ENCODE results near the gene ENO1. TPM values are rescaled to one million over a fixed set of nuclear protein-coding genes. Genes with fewer than 3 reads are reported as not detected.
A peak's percentile ranks its signal among the peaks of the same experiment; 100 is the strongest.
"Not testable (repeated sequence)": the region's sequence is repeated elsewhere in the genome, so short reads cannot be mapped to it uniquely, and the experiment has no call there.

ENO1 gene
- total RNA-seq, 1 donor from 2014 or later, result 929 TPM

DNA sequence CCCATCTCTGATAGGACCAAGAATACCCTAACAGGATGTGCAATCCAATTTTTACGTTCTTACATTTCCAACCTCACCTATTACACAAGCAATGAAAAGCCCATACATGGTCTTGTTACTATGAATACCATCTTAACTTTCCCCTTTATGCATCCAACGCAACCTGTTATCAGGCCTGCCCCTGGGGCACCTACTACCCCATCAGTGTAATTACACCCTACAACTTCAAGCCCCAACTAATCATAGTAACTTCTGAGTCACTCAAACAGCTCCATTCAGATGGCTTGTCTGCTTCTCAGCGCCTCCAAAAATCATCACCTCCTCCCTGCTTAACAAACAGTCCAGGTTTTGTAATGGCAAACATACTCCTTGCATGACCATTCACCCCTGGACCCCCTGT, 18.3 kb upstream of the ENO1 start:
- not testable (repeated sequence) for DNase-seq (ENCODE audit: low read depth in 2 of 2)

DNA sequence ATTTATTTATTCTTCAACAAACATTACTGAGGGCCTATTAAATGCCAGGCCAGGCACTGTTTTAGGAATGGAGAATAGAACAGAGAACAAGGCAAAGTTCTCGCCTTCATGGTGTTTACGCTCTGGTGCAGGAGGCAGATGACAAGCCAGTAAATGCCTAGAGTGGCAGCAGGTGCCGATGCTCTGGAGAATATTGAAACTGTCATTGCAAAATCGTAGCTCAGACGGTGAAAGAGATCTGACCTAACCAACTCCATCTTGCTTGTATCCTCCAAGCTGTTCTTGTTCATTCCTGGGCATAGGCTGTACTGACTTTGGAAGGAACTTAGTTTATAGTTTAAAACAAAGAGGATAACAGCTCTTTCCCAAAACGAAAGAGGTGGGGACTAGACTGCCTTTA, 13.5 kb upstream of the ENO1 start:
- no peak for DNase-seq (ENCODE audit: low read depth in 2 of 2)

DNA sequence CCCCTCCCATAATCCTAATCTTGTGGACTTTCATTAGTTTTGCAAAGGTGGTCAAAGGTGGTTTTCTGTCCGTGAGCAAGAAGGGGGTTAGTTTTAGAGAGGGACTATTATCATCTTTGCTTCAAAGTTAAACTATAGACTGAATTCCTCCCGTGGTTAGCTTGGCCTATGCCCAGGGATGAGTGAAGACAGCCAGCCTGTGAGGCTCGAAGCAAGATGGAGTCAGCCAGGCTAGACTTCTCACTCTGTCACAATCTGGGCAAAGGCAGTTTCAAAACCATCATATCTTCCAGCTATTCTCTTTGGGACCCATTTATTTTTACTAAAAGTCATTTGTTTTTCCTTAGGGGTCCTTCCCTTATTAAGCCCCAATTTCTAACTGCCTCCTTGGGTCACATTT, 12.9 kb upstream of the ENO1 start:
- DNase-seq (ENCODE audit: low read depth in 2 of 2), result no peak

DNA sequence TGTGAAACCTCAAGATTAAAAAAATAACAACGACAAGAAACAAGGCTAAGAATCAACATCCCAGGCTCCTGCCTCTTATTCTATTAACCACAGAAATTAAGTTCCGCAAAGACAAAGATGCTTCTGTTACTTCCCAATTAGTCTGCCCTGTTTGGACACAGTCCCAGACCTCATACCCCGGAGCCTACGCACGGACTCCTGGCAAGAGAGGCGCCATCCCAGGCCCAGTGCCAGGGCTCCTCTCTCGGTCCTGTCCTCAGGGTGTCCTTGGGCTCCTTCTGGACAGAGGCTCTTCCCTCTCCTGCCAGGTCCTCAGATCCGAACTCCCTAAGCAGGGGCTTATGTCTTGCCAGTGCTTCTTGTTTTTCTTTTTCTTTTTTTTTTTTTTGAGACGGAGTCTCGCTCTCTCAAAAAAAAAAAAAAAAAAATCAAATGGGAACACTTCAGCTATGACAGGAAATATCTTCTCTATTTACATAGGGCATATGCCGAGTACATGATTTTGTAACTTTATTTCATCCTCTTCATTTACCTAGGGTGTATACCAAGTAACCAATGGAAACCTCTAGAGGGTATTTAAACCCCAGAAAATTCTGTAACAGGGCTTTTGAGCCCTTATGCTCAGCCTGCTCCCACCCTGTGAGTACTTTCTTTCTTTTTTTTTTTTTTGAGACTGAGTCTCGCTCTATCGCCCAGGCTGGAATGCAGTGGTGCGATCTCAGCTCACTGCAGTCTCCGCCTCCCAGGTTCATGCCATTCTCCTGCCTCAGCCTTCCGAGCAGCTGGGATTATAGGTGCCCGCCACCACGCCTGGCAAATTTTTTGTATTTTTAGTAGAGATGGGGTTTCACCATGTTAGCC, 11.7 kb upstream of the ENO1 start:
- peak; percentile 58 to 62 for DNase-seq (ENCODE audit: low read depth in 2 of 2)

DNA sequence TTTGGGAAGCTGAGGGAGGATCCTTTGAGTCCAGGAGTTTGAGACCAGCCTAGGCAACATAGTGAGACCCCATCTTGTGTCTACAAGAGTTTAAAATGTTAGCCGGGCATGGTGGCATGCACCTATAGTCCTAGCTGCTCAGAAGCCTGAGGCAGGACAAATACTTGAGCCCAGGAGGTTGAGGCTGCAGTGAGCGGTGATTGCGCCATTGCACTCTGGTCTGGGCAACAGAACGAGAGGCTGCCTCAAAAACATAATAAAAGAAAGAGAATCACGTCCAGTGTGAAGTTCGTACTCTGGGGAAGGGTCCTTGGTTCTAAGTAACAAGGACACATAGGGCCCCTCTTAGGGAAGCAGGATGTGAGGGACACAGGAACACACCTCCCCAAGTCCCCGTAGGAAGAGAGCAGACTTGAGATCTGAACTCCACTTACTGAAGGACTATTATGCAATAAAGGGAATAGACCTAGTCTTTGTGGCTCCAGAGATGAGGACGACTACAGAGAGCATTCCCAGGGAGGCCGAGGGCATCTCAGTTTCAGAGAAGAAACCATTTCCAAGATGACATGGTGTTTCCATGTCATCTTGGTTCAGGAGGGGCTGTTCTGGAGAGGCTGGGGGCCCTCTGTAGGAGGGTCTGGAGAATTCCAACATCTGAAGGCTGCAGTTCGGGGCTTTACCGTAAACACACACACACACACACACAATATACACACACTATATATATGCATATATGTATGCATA, 10.8 kb upstream of the ENO1 start:
- no peak for DNase-seq (ENCODE audit: low read depth in 2 of 2)

DNA sequence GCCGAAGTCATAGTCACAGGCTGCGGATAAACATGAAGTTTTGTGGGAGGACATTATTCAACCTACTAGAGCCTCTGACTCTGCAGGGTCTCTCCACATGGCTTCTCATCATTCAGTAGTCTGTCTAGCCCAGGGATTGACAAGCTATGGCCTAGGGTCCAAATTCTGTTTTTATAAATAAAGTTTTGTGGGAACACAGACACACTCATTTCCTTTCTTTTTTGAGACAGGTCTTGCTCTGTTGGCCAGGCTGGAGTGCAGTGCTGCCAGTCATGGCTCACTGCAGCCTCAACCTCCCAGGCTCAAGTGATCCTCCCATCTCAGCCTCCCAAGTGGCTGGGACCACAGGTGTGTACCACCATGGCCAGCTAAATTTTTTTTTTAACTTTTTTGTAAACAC, 8.1 kb upstream of the ENO1 start:
- DNase-seq (ENCODE audit: low read depth in 2 of 2), result no peak

DNA sequence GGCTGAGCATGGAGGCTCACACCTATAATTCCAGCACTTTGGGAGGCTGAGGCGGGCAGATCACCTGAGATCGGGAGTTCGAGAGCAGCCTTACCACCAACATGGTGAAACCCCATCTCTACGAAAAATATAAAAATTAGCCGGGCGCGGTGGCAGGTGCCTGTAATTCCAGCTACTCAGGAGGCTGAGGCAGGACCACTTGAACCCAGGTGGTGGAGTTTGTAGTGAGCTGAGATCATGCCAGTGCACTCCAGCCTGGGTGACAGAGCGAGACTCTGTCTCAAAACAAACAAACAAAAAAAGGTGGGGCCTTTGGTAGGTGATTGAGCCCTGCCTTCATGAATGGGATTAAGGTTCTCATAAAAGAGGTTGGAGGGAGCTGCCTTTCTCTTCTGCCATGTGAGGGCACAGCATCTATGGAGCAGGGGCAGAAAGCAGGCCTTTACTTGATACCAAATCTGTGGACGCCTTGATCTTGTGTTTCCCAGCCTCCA, 7.6 kb upstream of the ENO1 start:
- DNase-seq (ENCODE audit: low read depth in 2 of 2), result not testable (repeated sequence)

DNA sequence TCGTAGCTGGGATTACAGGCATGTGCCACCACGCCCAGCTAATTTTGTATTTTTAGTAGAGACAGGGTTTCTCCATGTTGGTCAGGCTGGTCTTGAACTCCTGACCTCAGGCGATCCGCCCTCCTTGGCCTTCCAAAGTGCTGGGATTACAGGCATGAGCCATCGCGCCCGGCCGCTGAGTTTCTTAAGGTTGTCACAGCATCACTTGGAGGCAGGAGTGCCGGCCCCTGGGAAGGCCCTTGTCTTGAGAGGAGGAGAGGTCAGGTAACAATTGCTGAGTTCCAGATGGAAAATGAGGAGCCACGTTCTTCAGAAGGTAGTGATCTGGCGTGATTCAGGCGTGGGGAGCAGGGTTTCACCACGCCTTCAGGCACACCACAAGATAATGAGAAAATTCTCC, 5.6 kb upstream of the ENO1 start:
- not testable (repeated sequence) for DNase-seq (ENCODE audit: low read depth in 2 of 2)

DNA sequence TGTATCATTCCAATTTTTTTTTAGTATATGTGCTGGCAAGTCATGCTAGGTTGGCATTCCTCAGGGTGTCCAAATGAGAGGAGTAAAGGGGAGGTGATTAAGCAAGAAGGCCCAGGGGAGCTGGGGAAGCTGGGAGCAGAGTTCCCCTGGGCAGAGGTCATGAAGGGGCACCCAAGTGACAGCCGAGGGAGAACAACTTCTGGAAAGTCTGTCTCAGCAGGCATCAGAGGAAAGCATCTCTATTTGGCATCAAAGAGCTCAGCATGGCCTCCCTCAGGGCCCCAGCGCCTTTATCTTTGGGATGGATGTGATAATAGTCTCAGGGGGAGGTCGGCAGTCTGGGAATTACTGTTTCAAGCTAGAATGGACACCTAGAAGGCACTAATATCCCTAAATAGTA, 5.0 kb upstream of the ENO1 start:
- no peak for DNase-seq (ENCODE audit: low read depth in 2 of 2)

DNA sequence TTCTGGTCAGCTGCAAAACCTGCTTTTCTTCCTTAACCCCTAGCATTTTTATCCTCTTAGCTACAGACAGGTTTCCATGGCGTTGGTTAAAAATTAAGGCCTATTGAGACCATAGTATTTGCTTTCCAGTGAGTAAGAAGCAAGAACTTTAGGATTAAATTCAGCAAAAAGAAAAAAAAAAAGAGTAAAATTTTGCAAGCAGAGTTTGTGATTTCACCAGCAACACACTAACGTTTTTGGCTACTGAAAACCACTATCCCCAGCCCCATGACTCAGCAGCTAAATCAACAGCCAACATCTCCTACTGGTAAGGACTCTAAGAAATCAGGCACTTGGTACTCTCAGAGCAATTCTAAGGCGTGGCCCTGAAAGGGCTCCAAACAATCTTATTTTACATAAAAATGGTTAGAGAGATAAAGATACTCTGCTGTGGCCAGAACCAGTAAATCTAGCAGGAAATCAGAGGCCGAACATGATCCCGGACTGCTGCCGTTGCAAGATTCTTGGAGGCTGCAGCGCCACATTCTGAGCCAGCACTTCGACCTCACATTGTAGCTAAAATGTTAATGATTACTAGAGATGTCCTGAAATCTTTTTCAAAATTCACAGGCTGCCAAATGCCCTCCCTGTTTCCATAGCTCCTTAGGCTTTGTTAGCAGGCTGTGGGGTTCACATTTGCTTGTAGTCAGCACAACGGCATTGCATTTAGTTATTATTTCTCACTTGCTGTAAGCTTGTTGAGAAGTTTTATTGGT, 1.6 kb upstream of the ENO1 start:
- peak in 1 of 2 donors; percentile 64 for DNase-seq (ENCODE audit: low read depth in 2 of 2)

DNA sequence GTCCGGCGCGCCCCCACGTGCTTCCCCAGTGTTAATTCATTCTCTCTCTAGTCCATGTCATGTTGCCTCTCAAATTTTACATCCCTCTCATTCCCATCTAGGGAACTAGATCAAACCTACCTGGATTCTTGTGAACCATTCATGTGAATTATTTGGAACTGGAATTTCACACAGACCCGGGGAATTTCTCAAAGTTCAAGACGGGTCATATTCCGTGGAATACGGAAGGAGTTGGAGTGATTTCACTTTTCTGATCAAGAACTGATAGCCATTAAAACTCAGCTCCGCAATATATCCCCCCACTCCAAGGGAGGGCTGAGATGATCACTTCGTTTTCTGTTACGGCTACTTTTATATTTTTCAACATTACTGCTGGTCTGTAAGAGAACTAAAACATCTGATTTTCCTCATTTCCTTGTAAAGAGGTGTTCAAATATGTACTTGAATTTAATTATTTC, 1.0 kb upstream of the ENO1 start:
- no peak for DNase-seq (ENCODE audit: low read depth in 2 of 2)

DNA sequence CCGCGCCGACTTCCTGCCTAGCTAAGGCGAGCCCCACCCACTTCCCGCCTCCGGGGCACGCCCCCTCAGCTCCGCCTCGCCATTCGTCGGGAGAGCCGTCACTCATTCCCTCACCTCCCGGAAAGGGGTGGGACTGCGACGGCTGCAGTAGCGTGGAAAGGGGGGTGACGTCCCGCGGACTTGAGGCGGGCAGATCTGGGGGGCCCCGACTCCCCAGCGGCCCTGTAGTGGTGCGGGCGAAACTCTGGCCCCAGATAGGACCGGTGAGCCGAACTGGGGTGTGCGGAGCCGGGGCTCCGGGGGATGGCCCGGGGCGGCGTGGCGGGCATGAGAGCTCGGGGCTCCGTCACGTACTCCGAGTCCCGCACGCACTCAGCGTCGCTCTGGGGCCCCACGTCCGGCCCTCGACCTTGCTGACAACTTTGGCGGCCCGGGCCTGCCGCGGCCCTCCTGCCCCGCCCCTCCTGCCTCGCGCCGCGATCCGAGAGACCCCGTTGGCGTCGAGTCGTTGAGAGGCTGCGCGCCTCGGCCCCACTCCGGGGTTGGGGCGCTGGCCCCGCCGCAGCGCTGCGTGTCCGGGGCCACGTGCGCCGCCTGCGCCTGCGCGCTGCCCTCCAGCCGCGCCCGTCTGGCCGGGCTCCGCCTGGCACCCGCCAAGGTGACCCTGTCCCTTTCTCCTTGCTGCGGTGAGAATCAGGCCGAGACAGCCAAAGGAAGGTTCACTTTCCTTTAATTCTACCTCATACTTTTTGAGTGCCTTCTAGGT, 395 bp upstream of the ENO1 start:
- peak; percentile 98 to 99 for DNase-seq (ENCODE audit: low read depth in 2 of 2)

DNA sequence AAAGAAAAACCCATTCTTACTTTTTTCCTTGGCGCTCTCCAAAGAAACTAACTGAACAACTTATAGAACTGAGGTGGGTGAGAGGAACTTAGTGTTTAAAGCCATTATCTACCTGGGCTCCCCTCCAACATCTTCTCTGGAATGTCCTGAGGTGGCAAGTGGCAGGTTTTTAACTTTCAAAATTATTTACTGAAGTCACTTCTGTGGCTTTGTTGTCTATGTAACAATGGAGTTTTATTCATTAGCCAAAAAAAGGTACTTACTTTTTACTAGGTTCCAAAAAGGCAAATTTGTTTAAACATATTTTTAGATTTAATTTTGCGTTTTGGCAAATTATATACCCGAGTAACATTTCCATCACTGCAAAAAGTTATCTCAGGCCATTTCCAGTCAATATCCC, 2.4 kb downstream of the ENO1 start:
- no peak for DNase-seq (ENCODE audit: low read depth in 2 of 2)

DNA sequence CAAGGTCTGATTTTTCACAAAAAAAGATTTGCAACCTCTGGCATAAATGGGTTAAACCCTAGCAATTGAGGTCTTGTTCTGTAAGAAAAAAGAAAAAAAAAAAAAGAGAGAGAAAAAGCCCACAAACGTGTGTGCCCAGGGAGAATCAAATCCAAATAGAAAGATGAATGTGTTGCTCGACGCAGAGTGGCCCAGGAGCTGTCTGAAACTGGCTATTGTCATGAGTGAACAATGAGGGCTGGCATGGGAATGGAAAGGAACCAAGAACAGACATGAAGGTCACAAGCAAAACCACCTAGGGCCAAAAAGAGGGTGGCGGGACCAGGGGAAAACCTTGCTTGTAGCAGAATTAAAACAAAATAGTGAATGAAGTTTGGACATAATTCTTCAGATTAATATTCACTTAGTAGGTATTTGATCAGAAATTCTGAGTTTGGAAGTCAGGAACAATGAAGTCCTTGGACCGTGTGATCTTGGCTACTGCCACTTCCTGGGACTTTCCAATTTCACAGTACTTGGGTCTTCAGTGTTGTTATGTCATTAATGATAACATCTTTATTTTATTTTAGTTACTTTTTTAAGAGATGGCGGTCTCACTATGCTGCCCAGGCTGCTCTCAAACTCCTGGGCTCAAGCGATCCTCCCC, 3.1 kb downstream of the ENO1 start:
- DNase-seq (ENCODE audit: low read depth in 2 of 2), result peak; percentile 53 to 68

DNA sequence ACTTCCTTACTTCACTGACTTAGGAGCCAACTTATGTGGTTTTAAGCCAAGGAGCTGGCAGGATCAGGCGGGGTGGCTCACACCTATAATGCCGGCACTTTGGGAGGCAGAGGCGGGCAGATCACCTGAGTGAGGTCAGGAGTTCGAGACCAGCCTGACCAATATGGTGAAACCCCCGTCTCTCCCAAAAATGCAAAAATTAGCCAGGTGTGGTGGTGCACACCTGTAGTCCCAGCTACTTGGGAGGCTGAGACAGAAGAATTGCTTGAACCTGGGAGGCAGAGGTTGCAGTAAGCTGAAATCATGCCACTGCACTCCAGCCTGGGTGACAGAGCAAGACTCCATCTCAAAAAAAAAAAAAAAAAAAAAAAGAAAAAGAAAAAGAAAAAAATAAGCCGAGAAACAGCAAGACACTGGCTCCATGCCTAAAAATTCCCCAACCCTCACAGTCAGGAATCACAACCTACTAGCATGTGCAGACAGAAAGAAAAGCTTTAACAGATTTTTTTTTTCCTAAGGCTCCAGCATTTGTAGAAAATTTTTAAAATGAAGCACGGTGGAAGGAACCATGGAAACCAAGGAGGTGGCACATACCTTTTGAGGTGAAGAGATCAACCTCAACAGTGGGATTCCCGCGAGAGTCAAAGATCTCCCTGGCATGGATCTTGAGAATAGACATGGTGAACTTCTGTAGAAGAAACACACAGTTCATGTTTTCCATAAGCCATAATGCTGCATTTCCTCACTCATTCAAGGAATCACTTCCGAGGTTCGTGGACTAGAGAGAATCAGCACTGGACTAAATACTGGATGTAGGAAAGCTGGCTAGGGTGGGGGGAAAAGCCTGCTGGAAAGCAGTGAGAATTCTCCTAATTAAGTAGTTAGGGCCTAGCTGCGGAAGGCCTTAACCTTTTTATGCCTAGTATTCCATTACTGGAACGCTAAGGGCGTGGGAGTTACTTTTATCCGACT, 4.0 kb downstream of the ENO1 start:
- DNase-seq (ENCODE audit: low read depth in 2 of 2), result peak in 1 of 2 donors; percentile 30

DNA sequence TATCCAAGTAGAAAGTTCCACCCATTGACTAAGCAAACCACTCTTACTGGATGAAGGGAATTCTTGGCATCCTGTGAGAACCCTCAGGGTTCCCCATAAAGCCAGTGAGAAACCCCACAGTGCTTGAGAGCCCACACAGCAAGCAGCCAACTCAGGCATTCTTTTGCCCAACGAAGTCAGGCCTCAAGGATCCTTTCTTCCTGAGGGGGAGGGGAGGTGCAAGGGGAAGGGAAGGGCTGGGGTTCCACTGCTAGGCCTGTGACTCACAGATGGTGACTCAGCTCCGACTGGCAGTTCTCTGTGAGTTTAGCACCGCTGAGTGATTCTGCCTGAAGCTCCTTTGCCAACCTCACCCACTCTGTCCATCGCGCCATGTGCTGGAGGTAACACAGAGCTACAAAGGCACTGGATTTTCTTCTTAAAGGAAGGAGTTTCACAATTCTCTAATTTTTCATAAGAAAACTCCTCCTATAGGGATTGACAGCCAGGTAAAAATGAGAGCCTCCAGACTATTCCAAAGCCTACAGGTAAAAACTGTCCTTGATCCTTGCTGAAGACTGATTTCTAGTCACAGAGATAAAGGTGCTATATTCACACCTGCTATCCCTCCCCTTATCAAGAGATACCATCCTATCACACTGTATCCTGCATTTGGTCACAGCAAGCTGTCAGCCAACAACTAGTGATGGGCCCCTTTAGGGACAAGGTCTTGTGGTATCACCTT, 4.8 kb downstream of the ENO1 start:
- peak; percentile 75 to 98 for DNase-seq (ENCODE audit: low read depth in 2 of 2)

DNA sequence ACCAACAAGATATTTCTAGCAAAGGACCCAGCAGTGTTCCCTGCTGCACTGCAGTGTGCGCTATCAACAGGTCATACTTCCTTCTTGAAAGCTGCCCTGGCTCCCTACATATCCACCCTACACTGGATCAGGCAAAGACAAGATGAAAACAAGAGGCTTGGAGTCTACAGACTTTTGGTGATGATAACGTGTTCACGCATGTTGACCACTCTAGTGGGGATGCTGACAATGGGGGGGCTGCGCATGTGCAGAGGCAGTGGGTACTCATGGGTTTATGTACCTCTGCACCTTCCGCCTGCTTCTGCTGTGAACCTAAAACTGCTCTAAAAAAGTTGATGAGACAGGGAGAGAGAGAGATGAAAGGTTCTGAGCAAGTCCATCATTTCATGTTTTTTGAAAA, 5.5 kb downstream of the ENO1 start:
- no peak for DNase-seq (ENCODE audit: low read depth in 2 of 2)

DNA sequence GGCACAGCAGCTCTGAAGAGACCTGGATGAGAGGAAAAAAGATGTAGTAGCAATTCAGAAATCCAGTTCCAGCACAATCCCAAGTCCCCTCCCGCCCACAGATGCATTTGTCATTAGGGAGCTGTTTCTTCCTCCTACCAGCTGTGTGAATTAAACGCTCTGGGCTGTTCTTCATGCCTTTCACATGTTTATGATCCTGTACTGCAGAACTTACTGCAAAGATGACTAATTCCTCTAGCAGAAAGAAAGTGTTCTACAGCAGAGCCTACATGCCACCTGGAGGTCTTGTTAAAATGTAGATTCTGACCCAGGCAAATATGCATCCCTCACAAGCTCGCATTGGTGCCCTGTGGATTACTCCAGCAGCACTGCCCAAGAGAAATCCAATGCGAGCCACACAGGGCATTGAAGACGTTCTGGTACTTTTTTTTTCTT, 6.5 kb downstream of the ENO1 start:
- no peak for DNase-seq (ENCODE audit: low read depth in 2 of 2)

DNA sequence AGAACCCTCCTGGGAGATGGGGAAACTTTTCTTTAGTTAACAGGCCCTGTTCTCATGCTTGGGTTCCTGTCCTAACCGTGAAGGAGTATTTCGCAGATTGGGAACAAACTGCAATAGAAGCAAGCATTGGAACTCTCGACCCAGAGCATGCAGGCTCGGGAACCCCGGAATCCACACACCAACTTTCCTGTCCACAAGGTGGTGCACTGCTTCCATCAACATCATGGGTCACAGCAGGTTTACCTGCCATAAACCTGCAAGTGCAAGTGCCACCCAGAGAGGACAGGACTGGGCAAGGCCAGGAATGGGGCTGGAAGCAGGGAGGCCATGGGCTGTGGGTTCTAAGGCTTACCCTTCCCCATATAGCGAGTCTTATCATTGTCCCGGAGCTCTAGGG, 6.9 kb downstream of the ENO1 start:
- DNase-seq (ENCODE audit: low read depth in 2 of 2), result peak in 1 of 2 donors; percentile 39

Measured in lung microvascular endothelial cell (primary cell).